ENCODE data around the gene PITPNB.

DNA sequence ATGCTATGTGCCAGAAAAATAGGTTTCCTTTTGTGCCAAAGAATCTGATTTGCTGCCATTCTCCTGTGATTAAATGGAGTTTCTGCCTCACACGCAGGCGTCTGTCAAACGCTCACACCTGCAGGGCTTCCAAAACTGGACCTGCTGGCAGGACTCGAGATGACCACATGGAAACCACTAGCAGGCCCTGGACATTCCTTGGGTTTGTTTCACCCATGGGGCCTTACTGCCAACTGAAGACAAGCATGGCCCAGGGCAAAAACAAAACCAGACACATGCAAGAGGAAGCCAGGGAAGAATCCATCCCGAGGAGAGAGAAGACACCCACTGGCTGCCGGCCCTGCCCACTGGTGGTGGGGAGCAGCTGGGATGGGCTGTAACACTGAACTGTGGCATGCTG is 61.6 kb downstream of the PITPNB start:
- no peak for TF ChIP-seq POLR2A (IDR thresholded peaks at IDR 0.05)
- TF ChIP-seq, protein P1, sequence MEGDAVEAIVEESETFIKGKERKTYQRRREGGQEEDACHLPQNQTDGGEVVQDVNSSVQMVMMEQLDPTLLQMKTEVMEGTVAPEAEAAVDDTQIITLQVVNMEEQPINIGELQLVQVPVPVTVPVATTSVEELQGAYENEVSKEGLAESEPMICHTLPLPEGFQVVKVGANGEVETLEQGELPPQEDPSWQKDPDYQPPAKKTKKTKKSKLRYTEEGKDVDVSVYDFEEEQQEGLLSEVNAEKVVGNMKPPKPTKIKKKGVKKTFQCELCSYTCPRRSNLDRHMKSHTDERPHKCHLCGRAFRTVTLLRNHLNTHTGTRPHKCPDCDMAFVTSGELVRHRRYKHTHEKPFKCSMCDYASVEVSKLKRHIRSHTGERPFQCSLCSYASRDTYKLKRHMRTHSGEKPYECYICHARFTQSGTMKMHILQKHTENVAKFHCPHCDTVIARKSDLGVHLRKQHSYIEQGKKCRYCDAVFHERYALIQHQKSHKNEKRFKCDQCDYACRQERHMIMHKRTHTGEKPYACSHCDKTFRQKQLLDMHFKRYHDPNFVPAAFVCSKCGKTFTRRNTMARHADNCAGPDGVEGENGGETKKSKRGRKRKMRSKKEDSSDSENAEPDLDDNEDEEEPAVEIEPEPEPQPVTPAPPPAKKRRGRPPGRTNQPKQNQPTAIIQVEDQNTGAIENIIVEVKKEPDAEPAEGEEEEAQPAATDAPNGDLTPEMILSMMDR (IDR thresholded peaks at IDR 0.05) = no peak

Measured in Peyer's patch (tissue), 4 donors.